Activated CD8-positive, alpha-beta memory T cell treated with anti-CD3 and anti-CD28 coated beads, Interleukin-2, amount 50 U/mL, for 24 hours (primary cell): Measurements from ENCODE around the gene C3orf38.
"Not testable (repeated sequence)": the region's sequence is repeated elsewhere in the genome, so short reads cannot be mapped to it uniquely, and the experiment has no call there.

Source experiments
- DNase-seq: peaks from one replicate; pipeline ENCODE4 v3.0.0-alpha.2; 2020; ENCODE audit errors: extremely low read depth

The C3orf38 gene

GRCh38 chr3:88149509-88150362 is at the start of gene C3orf38:
Gene C3orf38 (plus strand): TSS chr3:88149959. CDS start chr3:88150053, 94 bp downstream.
- DNase-seq: peak; percentile 48

DNA sequence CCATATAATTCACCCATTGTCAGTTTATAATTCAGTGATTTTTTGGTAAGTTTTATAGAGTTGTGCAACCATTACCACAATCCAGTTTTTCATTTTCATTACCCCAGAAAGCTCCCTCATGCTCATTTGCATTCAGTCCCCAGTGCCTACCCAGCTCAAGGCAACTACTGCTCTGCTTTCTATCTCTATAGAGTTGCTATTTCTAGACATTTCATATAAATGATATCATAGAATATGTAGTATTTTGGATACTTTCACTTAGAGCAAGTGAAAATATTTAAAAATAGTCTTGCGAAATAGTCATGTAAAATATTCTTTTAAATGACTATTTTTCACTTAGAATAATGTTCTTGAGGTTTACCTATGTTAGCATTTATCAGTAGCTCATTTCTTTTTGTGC is 48.6 kb upstream of the C3orf38 start:
- DNase-seq: no peak

DNA sequence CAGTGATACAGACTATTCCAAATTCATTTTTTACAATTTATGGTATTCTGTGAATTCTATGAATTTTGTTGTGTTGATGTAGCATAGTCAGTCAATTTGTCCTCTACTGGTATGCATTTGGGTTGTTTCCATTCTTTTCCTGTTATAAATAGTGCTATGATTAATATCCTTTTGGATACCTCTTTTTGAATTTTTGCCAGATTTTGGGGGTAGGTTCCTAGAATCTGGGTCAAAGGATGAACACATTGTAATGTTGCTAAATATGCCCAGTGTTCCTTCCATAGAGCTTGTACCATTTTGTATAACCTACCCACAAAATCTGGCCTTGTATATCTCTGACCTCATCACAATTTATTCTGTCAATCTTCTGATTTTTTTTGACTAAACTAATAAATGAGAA is 44.4 kb upstream of the C3orf38 start:
- DNase-seq: no peak

- no peak for DNase-seq
Measured at GRCh38 chr3:88112289-88112688, 37.5 kb upstream of the C3orf38 start.

GRCh38 chr3:88113311-88114162 is 36.2 kb upstream of the C3orf38 start:
- DNase-seq: peak; percentile 15

GRCh38 chr3:88114878-88115549 is 34.7 kb upstream of the C3orf38 start:
- DNase-seq: no peak

- DNase-seq: no peak
Measured at GRCh38 chr3:88117683-88118082, 32.1 kb upstream of the C3orf38 start.

GRCh38 chr3:88118603-88119002 is 31.2 kb upstream of the C3orf38 start:
- not testable (repeated sequence) for DNase-seq

- DNase-seq: no peak
Measured at GRCh38 chr3:88123526-88123925, 26.2 kb upstream of the C3orf38 start.

DNA sequence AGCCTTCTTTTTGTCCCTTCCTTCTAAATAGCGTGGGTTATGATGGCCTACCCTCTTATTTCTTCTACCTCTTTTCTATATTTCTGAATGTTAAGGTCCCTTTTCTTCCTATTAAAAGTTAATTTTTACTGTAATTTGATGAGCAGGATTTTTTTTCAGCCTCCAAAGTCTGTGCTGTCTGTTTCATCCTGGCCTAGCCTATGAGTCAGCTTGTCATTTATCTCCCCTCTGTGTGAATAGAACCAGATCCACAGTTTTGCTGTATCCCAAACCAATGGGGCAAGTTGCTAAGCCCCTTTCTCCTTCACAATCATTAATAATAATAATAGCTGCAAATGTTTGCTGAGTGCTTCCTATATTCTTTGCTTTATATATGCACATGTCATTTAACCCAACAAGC is 18.1 kb upstream of the C3orf38 start:
- no peak for DNase-seq

DNA sequence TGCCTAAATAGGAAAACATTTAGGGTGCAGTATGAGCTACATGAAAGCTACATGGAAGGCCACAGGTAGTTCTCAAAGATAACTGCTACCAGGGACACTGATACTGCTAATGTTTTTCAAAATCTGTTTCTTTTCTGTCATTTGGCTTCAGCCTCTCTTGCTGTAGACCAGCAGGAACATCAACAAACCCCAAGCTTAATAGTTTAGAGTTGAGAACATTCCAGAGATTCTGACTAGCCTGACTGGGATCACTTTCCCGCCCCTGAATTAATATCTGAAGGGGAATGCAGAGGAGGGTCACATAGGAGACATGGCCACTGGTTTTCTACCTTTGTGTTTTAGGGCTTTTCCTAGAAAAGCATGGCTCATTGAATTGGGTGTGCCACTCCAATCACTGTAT is 16.9 kb upstream of the C3orf38 start:
- DNase-seq: no peak

GRCh38 chr3:88133711-88134263 is 16.0 kb upstream of the C3orf38 start:
- no peak for DNase-seq

DNA sequence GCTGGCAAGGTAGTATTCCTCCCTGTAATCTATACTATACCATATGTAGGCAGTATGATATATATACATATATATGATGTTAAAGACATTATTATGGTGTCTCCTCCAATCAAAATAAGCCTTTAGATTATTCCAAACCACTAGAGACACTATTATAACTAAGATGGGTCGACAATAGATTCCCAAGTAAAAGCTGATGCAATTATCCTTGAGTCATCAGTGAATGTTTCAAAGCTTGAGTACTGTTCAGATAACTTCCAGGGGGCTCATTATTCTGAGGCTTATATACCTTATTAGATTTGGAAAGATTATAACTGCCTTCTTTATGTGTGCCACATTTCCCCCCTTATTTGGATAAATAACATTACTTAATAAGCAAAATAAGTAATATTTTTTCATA is 11.9 kb upstream of the C3orf38 start:
- no peak for DNase-seq

DNA sequence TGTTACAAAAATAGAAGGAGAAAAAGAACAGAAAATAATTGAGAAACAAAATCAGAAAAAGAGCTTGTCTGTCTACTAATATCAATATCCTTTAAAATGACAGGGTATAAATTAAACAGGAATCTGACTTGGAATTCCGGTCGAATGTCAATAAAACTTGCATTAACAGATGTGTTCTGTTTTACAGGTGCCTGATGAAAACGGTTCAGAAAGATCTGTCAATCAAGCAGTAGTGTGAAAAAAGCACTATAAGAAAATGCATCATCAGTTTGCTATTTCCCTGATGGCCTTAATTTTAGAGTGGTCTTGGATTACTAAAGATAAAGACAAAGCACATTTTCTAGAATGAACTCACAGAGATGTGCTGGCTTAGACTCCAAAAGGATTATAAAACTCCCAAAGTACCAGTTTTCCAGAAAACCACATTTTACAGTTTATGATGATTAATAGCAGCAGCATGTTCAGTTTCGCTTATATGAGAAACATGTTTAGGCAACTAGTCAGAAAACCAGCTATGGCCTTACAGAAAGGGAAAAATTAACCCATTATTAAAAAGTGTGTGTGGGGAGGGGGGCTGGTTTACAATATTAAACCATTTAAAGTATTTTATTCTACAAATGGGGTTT is 8.2 kb upstream of the C3orf38 start:
- no peak for DNase-seq

GRCh38 chr3:88142094-88142624 is 7.6 kb upstream of the C3orf38 start:
- DNase-seq: no peak

- DNase-seq: no peak
Measured at GRCh38 chr3:88147261-88147660, 2.5 kb upstream of the C3orf38 start.

DNA sequence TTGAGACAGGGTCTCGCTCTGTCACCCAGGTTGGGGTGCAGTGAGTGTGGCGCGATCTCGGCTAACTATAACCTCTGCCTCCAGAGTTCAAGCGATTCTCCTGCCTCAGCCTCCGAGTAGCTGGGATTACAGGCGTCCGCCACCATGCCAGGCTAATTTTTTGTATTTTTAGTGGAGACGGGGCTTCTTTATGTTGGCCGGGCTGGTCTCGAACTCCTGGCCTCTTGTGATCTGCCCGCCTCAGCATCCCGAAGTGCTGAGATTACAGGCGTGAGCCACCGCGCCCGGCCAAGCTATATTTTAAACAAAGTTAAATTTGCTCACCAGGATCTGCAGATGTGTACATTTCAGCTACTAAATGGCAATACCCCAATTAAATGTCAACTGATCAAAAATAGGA is 1.1 kb upstream of the C3orf38 start:
- DNase-seq: no peak

GRCh38 chr3:88149101-88149508 is 654 bp upstream of the C3orf38 start:
- DNase-seq: no peak

DNA sequence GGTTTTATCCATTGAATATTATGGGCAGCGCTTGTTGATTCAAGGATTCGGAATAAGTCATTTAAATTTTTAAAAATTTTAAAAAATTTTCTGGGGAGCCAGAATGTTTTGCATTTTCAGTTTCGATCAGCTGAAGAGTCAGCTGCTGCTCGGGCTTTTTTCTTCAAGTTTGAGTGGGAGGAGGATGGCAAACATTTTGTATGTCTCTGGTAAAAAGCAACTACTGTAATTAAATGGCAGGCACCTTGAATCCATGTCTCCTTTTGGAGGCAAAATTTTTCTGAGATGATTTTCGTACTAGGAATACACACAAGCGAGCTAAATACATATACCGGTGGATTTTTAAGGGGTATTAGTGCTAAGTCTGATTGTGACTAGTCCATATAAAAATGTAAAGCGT is 612 bp downstream of the C3orf38 start:
- no peak for DNase-seq

DNA sequence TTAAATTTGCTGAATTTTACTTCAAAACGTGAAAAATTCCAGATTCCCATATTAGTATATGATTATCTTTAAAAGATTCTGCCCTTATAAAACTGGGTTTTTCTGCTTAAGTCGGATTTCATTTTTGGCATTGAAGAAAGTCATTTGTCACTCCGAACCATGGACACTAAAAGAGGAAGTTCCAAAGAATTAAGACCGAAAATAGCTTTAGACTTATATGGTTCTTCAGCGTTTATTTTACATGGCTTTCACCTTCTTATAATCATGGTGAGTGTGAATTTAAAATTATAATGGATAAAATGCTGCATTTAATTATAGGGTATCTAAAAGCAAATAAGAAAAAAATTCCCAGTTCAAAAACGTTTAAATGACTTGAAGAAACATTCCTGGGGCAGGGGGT is 1.0 kb downstream of the C3orf38 start:
- no peak for DNase-seq

- DNase-seq: no peak
Measured at GRCh38 chr3:88151358-88151757, 1.6 kb downstream of the C3orf38 start.
